ENCODE data around the gene PNMA1. TPM values are rescaled to one million over a fixed set of nuclear protein-coding genes. Genes with fewer than 3 reads are reported as not detected.
A peak's percentile ranks its signal among the peaks of the same experiment; 100 is the strongest.

PNMA1 gene, protein sequence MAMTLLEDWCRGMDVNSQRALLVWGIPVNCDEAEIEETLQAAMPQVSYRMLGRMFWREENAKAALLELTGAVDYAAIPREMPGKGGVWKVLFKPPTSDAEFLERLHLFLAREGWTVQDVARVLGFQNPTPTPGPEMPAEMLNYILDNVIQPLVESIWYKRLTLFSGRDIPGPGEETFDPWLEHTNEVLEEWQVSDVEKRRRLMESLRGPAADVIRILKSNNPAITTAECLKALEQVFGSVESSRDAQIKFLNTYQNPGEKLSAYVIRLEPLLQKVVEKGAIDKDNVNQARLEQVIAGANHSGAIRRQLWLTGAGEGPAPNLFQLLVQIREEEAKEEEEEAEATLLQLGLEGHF
- total RNA-seq = 79.5 TPM

DNA sequence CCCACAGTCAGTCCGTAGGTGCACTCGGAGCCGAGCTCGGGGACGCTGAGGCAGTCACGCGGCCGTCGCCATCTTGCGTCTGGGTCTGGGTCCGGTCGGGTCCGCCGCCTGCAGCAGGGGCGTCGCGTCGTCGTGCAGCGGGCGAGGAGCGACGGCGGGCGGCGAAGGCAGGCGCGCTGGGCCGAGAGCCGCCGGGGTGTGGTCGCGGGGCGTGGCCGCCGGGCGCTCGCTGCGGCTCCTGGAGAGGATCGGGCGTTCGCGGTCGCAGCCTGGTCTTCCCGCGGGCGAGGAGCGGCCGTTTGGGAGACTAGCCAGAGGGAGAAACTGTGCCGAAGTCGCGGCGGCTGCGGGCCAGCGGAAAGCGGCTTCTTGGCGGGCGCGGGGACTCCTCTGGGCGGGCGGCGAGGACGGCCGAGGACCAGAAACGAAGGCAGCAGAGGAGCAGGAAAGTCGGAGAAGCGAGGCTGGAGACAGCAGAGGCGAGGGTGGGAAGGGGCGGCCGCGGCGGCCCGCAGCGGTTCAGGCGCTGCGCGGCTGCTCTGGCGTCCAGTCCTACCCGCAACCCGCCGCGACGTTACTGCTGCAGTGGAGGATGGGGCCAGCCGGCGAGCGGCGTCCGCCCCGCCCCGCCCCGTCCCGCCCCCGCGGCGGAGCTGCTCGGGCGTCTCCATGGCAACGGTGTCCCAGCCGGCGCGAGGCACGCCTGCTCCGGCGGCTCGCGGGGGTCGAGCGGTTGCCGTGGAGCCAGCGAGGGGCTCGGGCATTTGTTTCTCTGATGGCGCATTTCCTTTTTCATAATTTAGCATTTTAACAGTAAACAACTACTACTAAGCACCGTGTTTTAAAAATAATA, at the start of gene PNMA1:
Gene PNMA1, minus strand, starts transcription at position 582 of the 853 bp plus-strand sequence. CDS start 745 bp downstream, outside the sequence.
- peak; percentile 87 for DNase-seq (ENCODE audit: low spot score)

DNA sequence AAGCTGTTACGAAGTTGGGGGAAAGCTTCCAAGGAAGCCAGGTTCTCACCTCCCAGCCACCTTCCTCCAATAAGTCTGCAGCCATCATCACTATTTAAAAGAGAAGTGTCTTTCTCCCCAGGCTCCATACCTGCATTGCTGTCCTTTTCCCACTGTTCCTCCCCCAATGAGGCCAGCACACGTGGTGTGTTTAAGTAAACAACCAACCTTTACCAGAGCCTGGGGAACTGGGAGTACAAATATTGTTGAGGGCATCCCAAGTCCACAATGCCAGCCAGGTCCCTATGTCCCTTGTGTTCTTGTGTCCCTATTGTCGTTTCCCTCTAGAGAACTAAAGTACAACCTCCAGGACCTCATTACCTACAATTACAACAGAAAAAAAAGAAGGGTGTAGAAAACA, 49.2 kb upstream of the PNMA1 start:
- no peak for DNase-seq (ENCODE audit: low spot score)

GRCh38 chr14:73762375-73762822, 48.2 kb upstream of the PNMA1 start:
- no peak for DNase-seq (ENCODE audit: low spot score)

DNA sequence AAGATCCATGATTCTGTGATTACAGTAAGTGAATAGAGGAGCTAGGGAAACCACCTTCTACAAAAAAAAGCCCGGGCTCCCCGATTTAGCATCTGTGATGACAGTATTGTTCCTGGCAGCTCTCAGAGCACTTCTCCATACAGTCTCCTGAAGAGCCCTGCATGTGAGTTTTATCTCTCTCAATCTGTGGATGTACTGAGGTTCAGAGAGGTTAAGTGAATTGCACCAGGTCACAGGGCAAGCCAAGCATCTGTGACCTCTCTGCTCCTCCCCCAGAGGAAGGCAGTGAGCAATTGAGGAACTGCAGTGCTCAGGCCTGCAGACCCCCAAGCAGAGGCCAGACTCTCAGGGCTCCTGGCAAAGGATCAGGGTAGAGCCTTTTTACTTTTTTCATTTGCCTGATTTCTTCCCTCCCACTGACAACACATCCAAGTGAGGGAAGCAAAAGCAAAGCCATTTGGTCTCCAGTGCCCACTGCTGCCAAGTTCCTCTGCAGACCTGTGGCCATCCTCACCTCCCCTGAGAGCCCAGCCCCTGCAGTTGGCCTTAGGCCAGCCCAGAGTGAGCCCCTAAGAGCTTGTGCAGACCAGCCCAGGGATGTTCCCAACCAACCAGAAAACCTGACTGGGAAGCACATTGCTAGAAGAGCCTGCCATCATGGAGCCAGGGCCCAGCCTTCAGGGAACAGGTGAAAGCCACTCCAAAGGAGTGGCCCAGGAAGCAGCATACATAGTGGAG, 47.6 kb upstream of the PNMA1 start:
- DNase-seq (ENCODE audit: low spot score) = no peak

DNA sequence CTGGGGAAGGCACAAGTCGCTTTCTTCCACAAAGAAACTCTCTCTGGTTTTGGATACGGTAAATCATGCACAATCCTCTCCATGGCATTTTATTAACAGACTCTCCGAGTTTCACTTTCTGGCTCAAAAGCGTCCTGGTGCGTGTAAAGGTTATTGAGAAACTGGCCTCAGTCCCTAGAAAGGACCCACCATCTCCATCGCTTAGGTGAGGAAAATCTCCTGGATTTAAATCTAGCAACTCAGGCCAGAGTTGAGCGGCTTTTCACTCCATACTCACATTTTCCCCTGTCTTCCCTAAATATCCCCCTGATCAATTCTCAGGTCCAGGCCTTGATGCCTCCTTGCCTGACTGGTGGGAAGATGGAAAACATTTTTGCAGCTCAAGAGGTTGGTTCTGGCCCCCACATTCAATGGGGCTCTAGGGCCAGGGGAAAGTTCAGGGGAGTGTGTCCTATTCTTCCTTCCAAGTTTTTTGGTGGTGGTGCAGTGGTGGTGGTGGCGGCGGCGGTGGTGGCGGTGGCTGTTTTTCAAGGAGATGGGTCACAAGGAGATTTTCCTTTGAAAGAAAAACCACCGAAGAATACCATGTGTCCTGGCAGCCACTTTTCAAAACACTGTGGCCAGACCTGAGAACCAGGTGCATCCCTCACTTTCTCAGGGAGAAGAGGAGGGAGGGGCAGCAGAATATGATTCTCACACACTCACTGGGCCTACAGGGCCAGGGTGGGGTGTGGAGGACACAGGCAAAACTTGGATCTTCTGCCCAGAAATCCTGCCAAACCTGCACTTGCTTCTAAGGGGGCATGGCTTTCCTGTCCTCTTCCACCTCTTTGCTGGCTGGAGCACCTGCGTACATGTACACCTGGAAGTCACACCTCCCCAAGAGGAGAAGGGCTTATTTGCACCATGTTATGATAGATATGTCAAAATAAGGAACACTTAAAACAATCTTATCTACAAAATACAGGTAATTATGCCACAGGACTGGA, 46.7 kb upstream of the PNMA1 start:
- DNase-seq (ENCODE audit: low spot score) = no peak

- DNase-seq (ENCODE audit: low spot score) = peak; percentile 96
These were observed 45.8 kb upstream of the PNMA1 start for GRCh38 chr14:73759714-73760597.

- DNase-seq (ENCODE audit: low spot score) = peak; percentile 54
These were observed 45.1 kb upstream of the PNMA1 start for GRCh38 chr14:73759183-73759713.

- peak; percentile 72 for DNase-seq (ENCODE audit: low spot score)
These were observed 44.4 kb upstream of the PNMA1 start for GRCh38 chr14:73758392-73759182.

DNA sequence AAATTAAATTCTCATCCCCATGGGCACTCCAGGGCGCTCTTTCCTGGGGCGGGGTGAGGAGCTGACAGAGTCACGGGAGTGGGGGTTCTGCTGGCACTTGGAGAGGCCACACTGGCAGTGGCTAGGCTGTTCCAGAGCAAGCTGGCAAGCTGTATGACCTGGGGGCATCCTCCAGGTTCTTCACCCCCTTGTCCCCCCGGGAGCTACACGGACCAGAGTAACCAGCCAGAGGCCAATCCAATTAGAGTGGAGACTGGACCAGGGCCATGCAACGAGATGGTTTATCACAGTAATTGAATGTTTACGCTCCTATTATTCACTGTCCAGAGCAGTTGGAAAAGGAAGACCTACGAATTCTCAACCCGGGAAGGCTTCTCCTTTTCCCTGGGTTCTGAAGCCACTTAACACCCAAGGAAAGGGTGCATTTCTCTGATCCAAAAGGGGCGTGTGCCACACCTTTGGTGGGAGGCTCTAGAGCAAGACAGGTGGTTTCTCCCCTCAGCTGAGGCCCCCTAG, 43.8 kb upstream of the PNMA1 start:
- no peak for DNase-seq (ENCODE audit: low spot score)

DNA sequence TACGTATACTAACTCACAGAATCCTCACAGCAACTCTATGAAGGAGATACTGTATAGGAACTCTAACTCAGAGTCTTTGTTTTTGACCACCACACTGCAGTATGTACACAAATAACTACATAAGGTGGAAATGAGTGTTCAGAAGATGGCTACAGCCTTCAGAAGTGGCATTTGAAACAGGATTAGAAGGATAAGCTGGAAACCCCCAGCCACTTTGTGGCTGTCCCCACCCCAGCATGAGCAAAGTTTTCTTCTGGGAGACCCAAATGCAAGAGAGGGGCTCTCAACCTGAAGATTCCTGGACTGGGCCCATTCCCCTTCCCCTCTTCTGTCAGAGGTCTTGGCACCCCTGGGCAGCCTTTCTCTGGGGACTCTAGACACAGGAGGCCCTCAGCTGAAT, 43.2 kb upstream of the PNMA1 start:
- DNase-seq (ENCODE audit: low spot score) = no peak

DNA sequence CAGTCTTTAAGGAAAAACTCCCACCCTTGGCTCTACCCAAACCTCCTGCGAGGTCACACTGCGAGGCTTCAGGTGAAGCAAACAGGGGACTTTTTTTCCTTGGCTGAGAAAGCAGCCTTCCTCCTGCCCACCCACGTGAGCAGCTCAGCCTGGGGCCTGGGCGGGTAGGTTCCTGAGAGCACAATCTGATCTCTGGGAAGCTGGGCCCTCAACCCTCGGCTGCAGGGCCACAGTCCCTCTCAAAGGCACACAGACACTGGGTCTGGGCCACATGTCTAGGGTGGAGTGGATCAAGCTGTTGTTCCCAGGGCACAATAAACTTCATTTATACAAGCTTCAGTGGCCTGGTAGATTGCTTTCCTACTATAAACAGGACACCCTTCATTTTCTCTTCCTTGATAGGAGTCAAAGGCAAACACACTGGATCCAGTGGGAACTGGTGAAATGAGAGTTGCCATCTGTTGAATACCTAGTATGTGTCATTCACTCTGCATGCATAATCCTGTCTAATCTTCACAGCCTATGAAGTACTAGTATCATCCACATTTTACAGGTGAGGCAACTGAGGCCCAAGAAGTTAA, 41.3 kb upstream of the PNMA1 start:
- DNase-seq (ENCODE audit: low spot score) = no peak

DNA sequence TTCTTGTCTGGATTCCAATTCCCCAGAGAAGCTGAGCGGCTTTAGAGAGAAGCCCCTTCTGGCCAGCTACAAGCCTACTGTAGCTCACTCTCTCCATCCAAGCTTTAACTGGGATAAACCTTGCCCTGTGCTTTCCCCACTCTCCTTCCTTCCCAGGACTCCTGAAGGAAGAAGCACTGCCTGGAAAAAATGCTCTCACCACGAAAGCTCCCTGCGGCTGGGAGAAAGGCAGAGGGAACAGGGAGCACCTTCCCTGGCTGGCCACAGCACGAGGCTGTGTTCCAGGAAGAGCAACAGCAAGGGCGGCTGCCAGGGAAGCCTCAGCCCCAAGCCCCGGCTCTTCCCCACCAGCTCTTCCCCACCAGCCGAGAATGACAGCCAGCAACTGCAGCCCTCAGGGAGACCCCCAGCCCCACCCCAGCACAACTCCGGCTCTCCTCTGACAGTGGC, 40.8 kb upstream of the PNMA1 start:
- no peak for DNase-seq (ENCODE audit: low spot score)

DNA sequence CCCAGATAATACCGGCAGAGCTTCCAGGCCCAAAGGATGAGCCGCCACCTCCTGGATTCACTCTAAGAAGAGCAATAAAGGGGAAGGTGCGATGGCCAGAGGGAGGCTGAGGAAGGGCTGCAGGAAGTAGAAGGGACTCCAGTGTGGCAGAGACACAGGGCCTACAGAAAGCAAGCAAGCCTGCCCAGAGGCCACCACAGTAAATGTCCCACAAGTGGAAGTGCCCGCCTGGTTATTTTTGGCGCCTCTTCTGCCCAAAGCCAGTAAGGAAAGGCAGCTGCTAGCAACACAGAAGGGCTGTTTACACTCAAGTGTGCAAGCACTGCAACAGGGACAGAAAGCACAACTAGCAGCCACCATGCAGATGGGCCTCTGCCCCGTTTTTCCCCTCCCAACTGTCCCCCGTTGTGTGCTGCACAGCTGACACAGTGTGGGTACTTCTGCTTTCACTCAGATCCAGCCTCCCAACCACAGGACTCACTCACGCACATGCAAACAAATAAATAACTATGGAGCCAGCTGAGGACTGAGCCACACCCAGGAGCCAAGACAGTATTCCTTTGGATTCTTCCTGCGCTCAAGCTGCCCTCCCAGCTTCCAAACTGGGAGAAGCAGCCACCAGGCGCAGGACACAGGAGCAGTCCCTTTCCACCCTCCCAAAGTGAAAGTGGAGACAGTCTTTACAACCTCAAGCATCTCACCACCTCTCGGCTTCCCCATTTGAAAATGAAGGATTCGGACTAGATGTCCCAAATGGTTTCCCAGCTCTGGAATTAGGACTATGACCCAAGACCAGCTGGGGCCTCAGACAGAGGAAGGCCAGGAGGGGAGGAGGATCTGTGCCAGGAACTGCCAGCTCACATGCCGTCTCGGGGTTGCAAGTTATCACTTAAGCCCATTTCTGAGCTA, 40.0 kb upstream of the PNMA1 start:
- peak; percentile 51 for DNase-seq (ENCODE audit: low spot score)

DNA sequence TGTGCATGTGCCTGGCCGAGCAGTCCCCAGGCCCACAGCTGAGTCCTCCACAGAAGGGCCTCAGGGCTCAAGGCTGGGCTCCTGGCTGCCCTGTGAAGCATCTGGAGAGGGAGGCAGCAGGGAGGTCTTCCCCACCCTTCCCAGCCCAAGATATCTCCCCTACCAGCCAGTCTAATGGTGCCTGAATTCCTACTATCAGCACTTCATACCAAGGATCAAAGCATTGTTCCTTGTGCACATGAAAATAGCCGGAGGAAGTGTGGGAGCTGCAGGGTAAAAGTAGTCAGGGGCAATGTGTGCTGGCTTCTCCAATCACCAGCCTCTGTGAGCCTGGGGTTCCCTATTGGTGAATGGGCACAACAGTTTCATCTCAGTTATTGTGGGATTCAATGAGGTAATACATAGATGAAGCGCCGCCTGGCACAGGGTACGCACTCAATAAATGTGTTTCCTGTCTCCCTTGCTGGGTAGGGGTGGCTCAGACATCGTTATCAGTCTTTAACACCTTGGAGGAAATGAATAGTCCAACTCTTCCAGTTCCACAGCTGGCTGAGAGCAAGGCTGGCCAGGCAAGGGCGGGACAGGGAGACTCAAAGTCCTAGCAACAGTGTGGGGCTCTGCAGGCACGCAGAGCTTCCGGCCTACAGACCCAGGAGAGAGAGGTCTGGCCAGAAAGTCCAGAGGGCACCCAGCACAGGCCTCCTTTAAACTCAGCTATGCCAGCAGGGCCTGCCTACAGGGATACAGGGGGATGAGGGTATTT, 39.1 kb upstream of the PNMA1 start:
- DNase-seq (ENCODE audit: low spot score) = peak; percentile 77

DNA sequence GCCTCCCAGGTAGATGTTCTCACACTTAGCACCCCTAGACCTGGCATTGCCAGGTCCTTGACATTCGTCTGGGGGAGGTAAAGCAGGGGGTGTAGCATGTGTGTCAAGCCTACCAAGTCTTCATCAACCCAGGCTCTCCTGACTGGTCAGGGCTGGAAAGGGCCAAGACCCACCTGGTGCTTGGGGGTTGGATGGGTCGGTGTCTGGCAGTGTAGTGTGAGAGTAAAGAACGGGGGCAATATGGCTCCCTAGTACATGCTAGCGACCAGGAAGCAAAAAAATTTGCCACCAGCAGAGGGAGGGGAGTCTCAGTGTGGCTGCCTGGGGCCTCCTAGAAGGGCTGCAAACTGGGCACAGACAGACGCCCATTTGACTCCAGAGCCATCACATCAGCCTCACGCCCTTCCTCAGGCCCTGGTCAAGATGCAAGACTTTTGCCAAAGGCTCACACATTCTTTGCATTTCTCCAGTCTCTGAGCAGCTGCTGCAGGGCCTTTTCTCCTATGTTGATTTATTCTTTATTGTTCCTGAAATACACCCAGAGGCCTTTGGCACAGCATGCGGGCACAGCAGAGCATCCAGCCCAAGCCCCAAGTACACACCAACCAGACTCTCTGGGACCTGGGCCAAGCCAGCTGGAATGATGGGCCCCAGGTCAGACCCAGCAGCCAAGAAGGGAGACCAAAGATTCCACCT, 38.3 kb upstream of the PNMA1 start:
- peak; percentile 81 for DNase-seq (ENCODE audit: low spot score)

Data from mucosa of gallbladder (tissue), 1 donor.